Activated CD4-positive, alpha-beta memory T cell treated with anti-CD3 and anti-CD28 coated beads for 36 hours (primary cell): ENCODE data around the gene SCGB1C1. TPM values are rescaled to one million over a fixed set of nuclear protein-coding genes. Genes with fewer than 3 reads are reported as not detected.
"Not testable (repeated sequence)": the region's sequence is repeated elsewhere in the genome, so short reads cannot be mapped to it uniquely, and the experiment has no call there.

Experiments used
- CTCF ChIA-PET: fragments of 350-600 bp; sonication (Branson Sonifier 250); formaldehyde crosslinking; loops from one replicate; lab custom pipeline; 2021; ENCODE audit warnings: antibody characterized with exemption, inconsistent platforms; lab: Charles Lee
- POLR2A ChIA-PET: fragments of 350-600 bp; sonication (Branson Sonifier 250); formaldehyde crosslinking; loops from one replicate; lab custom pipeline; 2021; ENCODE audit warnings: antibody characterized with exemption; lab: Charles Lee
- DNase-seq: peaks from one replicate; pipeline ENCODE4 v3.0.0-alpha.2; 2020
- H3K27ac Mint-ChIP-seq: one replicate; pipeline ENCODE4 v1.8.0; 2021; ENCODE audit warnings: mixed read lengths
- H3K27me3 Mint-ChIP-seq: one replicate; pipeline ENCODE4 v1.8.0; 2021; ENCODE audit warnings: mixed read lengths
- H3K36me3 Mint-ChIP-seq: one replicate; pipeline ENCODE4 v1.8.0; 2021; ENCODE audit warnings: mixed read lengths
- H3K4me1 Mint-ChIP-seq: one replicate; pipeline ENCODE4 v1.8.0; 2021; ENCODE audit warnings: low read depth, mixed read lengths
- H3K4me3 Mint-ChIP-seq: one replicate; pipeline ENCODE4 v1.8.0; 2021; ENCODE audit warnings: mild to moderate bottlenecking, mixed read lengths
- H3K9me3 Mint-ChIP-seq: one replicate; pipeline ENCODE4 v1.8.0; 2021; ENCODE audit warnings: mixed read lengths
- intact Hi-C: fragments of 100-400 bp; cut with micrococcal nuclease; formaldehyde crosslinking; loops from one replicate; pipeline ENCODE4 v1.15.1; 2023
- total RNA-seq, 2 experiments: library from RNA; stranded (reverse); gene quantifications; one replicate each; pipeline ENCODE4 v1.2.3, GENCODE V29; 2021

SCGB1C1 gene
- total RNA-seq, 2 experiments from 2014 or later: not detected

DNA sequence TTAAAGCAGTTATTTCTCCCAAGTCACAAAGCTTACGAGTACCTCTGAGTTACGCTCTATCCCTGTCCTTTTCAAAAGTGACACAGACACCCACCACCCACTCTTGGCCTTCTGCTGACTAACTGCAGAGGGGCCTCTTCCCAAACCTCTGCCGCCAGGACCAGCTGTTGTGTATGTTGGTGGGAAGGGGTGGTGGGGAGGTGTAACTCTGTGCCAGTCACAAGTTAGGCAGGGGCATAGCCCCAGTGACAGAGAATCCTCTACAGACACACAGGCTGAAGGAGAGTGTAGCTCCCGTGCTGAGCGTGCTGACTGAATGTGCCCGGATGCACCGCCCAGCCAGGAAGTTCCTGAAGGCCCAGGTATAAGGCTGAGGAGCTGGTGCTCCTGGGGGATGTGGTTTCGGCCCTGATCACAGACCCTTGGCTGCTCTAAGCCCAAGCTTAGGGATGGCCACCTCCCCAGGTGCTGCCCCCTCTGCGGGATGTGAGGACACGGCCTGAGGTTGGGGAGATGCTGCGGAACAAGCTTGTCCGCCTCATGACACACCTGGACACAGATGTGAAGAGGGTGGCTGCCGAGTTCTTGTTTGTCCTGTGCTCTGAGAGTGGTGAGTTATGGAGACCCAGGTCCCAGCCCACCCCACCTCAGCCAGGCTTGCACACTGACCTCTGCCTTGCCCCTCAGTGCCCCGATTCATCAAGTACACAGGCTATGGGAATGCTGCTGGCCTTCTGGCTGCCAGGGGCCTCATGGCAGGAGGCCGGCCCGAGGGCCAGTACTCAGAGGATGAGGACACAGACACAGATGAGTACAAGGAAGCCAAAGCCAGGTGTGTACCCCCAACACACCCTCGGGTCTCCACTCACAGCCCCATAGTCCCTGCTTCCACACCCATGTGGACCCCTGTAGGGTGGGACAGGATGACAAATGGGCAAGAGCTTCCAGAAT is 19.5 kb downstream of the SCGB1C1 start:
- POLR2A ChIA-PET: interaction anchor here (1.7 kb wide), 1 partner anchor 24 kb away, joined by 5 read pairs; the partner anchor contains the start of gene PSMD13
- H3K27ac Mint-ChIP-seq: no peak overlapping the region
- DNase-seq: no peak
- CTCF ChIA-PET: interaction anchor here (0.6 to 1.9 kb wide), 2 partner anchors 39 to 67 kb away, joined by 3 to 5 read pairs; no protein-coding TSS in a partner anchor
- H3K4me1 Mint-ChIP-seq: peaks cover 21% of the 10 kb centered on the region
- H3K27me3 Mint-ChIP-seq: no peaks in the 10 kb centered on the region
- intact Hi-C loops: no loop called here
- peaks cover 46% of the 10 kb centered on the region for H3K36me3 Mint-ChIP-seq
- no peaks in the 10 kb centered on the region for H3K9me3 Mint-ChIP-seq
- no peak overlapping the region for H3K4me3 Mint-ChIP-seq

DNA sequence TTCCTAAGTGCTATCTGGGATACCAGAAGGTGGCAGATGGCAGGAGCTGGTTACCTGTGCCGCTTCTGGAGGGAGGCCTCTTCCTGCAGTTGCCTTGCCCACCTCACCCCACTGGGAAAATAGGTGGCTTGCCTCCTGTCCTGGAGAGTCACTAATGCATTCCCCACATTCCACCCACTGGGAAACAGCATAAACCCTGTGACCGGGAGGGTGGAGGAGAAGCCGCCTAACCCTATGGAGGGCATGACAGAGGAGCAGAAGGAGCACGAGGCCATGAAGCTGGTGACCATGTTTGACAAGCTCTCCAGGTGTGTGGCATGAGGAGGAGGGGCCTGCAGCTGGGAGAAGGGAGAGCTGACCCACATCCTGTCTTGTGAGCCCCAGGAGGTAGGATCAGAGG is 20.2 kb downstream of the SCGB1C1 start:
- intact Hi-C loops: no loop called here
- Mint-ChIP-seq H3K36me3 (peaks cover 39% of the 10 kb centered on the region), H3K27me3 (no peaks in the 10 kb centered on the region), H3K27ac (no peak overlapping the region), H3K4me3 (no peak overlapping the region), H3K4me1 (peaks cover 27% of the 10 kb centered on the region), H3K9me3 (no peaks in the 10 kb centered on the region)
- ChIA-PET POLR2A (no interaction called here), CTCF (interaction anchor here (1.9 kb wide), 1 partner anchor 39 kb away, joined by 5 read pairs; no protein-coding TSS in a partner anchor)
- DNase-seq: no peak

DNA sequence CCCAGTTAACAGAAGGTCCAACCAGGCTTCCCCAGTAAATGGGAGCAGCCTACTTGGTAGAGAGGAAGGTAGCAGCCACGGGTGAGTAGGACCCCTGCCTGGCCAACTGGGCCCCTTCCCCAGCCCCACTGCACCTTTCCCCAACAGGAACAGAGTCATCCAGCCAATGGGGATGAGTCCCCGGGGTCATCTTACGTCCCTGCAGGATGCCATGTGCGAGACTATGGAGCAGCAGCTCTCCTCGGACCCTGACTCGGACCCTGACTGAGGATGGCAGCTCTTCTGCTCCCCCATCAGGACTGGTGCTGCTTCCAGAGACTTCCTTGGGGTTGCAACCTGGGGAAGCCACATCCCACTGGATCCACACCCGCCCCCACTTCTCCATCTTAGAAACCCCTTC is 21.2 kb downstream of the SCGB1C1 start:
- CTCF ChIA-PET: no interaction called here

DNA sequence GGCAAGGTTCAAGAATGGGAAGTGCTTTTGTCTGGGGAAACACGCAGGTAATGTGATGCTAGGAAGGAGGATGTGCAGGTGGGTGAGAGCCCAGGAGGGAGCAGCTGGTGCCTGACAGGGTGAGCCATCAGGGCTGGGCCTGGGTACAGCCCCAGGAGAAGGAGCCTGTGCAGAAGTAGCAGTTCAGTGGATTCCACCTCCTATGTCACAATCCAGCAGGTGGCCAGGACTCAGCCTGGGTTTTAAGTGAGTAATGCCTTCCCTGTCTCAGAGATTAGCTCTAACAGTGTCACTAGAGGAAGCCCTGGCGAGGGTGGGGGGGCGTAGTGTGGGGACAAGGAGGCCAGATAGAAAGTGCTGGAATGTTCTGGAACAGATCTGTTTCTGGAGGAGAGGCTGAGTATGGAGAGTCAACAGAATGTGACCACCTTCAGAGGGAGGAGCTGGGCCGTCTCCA is 22.7 kb downstream of the SCGB1C1 start:
- intact Hi-C loops: no loop called here
- Mint-ChIP-seq H3K4me1 (peaks cover 15% of the 10 kb centered on the region), H3K9me3 (no peaks in the 10 kb centered on the region), H3K4me3 (no peak overlapping the region), H3K36me3 (peaks cover 29% of the 10 kb centered on the region), H3K27me3 (no peaks in the 10 kb centered on the region), H3K27ac (no peak overlapping the region)
- CTCF ChIA-PET: interaction anchor here (0.7 to 1.4 kb wide), 3 partner anchors 35 to 303 kb away, joined by 3 to 5 read pairs (median 4); no protein-coding TSS in a partner anchor
- DNase-seq: no peak
- POLR2A ChIA-PET: interaction anchor here (0.7 to 1.4 kb wide), 2 partner anchors 8 to 144 kb away, joined by 3 to 8 read pairs; partner anchors contain the start of genes BET1L and RIC8A

More for the DNA sequence above, 21.2 kb downstream of the SCGB1C1 start:
- POLR2A ChIA-PET: no interaction called here
- Mint-ChIP-seq H3K4me1 (peaks cover 27% of the 10 kb centered on the region), H3K27me3 (no peaks in the 10 kb centered on the region), H3K9me3 (no peaks in the 10 kb centered on the region), H3K4me3 (no peak overlapping the region), H3K27ac (no peak overlapping the region), H3K36me3 (peaks cover 38% of the 10 kb centered on the region)
- DNase-seq: no peak
- intact Hi-C loops: no loop called here

DNA sequence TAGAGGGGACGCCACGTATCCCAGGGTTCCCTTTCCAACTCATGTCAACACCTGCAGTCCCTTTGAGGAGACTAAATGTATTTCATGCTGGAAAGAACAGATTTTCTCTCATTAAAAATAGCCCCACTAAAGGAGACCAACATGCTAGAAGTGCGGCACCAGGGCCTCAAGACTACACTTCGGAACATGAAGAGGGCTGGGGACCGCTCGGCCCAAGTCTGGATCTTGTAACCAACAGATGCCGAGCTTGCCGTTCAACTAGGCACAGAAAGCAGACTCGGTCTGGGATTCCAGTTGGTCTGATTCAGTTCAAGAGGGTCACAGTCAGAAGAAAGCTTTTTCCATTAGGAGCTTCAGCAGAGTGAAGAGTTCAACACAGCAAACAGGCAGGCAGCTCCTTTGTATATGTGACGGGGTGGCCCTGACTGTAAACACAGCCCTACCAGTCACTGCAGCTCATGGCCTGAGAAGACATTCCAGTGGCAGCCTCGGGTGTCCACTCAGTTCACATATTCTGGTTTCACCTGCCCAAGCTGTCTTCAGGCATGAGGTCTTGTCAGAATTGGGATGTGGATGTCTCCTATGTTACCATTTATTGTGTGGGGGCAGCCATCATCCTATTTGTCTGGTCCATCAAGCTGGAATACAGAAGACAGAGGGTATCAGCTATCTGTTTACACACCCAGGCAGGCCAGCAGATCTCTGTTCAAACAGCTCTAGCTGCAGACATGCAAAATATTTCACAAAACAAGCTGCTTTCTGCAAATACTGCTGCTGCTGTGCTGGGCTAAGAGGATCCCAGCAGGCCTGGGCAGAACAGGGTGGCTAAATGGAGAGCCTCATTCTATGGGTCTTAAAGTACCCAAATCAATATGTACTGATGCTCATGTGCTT is 23.4 kb downstream of the SCGB1C1 start:
- H3K9me3 Mint-ChIP-seq: no peaks in the 10 kb centered on the region
- CTCF ChIA-PET: interaction anchor here (0.7 to 1.4 kb wide), 3 partner anchors 34 to 303 kb away, joined by 3 to 5 read pairs (median 4); no protein-coding TSS in a partner anchor
- H3K36me3 Mint-ChIP-seq: peaks cover 22% of the 10 kb centered on the region
- no peak overlapping the region for H3K4me3 Mint-ChIP-seq
- H3K27me3 Mint-ChIP-seq: no peaks in the 10 kb centered on the region
- POLR2A ChIA-PET: interaction anchor here (0.7 to 1.4 kb wide), 2 partner anchors 9 to 143 kb away, joined by 3 to 8 read pairs; partner anchors contain the start of genes BET1L and RIC8A
- no peak for DNase-seq
- H3K4me1 Mint-ChIP-seq: peaks cover 10% of the 10 kb centered on the region
- intact Hi-C loops: no loop called here
- H3K27ac Mint-ChIP-seq: no peak overlapping the region

DNA sequence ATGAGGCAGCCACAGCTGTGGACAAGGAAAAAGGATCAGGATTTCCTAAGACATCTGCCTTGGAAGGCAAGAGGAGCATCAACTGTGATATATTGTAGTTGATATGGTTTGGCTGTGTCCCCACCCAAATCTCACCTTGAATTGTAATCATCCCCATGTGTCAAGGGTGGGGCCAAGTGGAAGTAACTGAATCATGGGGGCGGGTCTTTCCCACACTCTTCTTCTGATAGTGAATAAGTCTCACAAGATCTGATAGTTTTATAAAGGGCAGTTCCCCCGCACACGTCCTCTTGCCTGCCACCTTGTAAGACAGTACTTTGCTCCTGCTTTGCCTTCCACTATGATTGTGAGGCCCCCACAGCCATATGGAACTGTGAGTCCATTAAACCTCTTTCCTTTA is 24.8 kb downstream of the SCGB1C1 start:
- peaks cover 7% of the 10 kb centered on the region for H3K4me1 Mint-ChIP-seq
- CTCF ChIA-PET: no interaction called here
- no peak for DNase-seq

DNA sequence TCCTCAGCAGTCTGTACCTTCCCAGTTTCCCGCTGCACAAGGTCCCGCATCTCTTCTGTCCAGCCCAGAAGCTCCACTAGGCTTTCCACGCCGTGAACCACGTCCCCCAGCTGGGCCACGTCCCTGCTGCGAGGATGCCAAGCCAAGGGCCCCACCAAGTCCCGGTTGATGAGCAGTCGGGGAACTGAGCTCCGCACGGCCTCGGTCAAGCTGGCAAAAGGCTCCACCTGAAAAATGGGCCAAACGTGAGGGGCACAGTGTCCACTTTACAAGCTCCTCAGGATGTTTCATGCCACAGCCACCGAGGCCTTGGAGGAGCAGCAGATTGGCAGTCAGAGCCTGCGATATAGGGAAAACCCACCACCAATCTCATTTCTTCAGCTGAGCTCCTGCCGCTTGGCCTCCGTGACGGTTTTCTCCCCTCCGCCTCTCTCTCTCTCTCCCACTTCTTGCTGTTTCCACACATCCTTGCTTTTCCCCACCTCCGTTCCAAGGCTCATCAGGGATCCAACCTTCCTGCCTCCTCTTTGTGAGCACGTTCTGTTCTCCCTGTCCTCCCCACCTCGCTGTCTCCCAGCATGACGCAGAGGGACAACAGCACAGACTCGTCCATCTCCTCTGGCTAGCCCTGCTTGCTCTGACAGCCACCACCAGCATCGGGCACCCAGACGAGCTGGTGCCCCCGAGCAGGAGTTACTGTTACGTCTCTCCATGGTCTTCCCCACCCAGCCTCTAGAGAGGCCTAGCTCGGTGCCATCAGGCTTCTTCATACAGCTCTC is 26.1 kb downstream of the SCGB1C1 start:
- ChIA-PET CTCF (no interaction called here), POLR2A (no interaction called here)
- intact Hi-C loops: no loop called here
- no peak overlapping the region for H3K4me3 Mint-ChIP-seq
- H3K4me1 Mint-ChIP-seq: peaks cover 7% of the 10 kb centered on the region
- H3K9me3 Mint-ChIP-seq: no peaks in the 10 kb centered on the region
- H3K27me3 Mint-ChIP-seq: no peaks in the 10 kb centered on the region
- no peak overlapping the region for H3K27ac Mint-ChIP-seq
- peaks cover 9% of the 10 kb centered on the region for H3K36me3 Mint-ChIP-seq
- peak; percentile 1 for DNase-seq

More for the DNA sequence above, 24.8 kb downstream of the SCGB1C1 start:
- POLR2A ChIA-PET: no interaction called here
- Mint-ChIP-seq H3K36me3 (peaks cover 13% of the 10 kb centered on the region), H3K9me3 (no peaks in the 10 kb centered on the region), H3K4me3 (no peak overlapping the region), H3K27me3 (no peaks in the 10 kb centered on the region), H3K27ac (peak overlapping the region; percentile 7)
- intact Hi-C loops: no loop called here

DNA sequence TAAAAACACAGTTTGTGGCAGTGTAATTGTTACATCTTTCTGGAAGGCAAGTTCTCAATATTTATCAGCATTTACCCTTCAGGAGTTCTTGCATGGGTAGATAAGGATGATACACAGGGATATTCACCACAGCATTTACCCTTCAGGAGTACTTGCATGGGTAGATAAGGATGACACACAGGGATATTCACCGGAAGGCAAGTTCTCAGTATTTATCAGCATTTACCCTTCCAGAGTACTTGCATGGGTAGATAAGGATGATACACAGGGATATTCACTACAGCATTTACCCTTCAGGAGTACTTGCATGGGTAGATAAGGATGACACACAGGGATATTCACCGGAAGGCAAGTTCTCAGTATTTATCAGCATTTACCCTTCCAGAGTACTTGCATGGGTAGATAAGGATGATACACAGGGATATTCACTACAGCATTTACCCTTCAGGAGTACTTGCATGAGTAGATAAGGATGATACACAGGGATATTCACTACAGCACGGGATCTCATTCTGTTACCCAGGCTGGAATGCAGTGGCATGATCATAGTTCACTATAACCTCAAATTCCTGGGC is 27.9 kb downstream of the SCGB1C1 start:
- POLR2A ChIA-PET, intact Hi-C loops, H3K27ac Mint-ChIP-seq, H3K4me3 Mint-ChIP-seq, H3K27me3 Mint-ChIP-seq, H3K36me3 Mint-ChIP-seq, H3K9me3 Mint-ChIP-seq: not testable (repeated sequence)
- CTCF ChIA-PET: interaction anchor here (0.6 kb wide), 1 partner anchor 358 kb away, joined by 4 read pairs; no protein-coding TSS in a partner anchor
- DNase-seq: peak; percentile 2
- H3K4me1 Mint-ChIP-seq: peaks cover 11% of the 10 kb centered on the region

DNA sequence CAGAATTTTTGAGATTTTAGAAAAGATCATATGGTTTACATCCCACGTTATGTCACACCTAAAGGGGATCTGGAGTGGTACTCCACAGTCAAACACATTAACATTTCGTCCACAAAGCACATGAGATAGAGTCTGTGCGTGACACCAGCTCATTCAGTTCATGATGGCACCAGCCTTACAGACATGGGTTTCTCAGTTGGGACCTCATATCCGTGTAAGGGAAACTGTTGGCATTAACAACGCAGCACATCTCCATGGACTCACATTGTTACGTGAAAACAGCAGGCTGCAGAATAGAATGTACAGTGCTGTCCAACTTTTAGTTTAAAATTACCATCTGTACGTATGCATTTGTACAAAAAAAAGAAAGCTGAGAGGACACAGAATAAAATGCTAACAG is 28.7 kb downstream of the SCGB1C1 start:
- peaks cover 15% of the 10 kb centered on the region for H3K4me1 Mint-ChIP-seq
- ChIA-PET CTCF (interaction anchor here (0.6 kb wide), 1 partner anchor 357 kb away, joined by 4 read pairs; no protein-coding TSS in a partner anchor), POLR2A (interaction anchor here (1.2 kb wide), 1 partner anchor 14 kb away, joined by 4 read pairs; the partner anchor contains the start of genes BET1L and RIC8A)
- intact Hi-C loops: no loop called here
- no peak overlapping the region for H3K4me3 Mint-ChIP-seq
- H3K9me3 Mint-ChIP-seq: no peaks in the 10 kb centered on the region
- H3K27me3 Mint-ChIP-seq: no peaks in the 10 kb centered on the region
- DNase-seq: no peak
- no peaks in the 10 kb centered on the region for H3K36me3 Mint-ChIP-seq
- no peak overlapping the region for H3K27ac Mint-ChIP-seq

DNA sequence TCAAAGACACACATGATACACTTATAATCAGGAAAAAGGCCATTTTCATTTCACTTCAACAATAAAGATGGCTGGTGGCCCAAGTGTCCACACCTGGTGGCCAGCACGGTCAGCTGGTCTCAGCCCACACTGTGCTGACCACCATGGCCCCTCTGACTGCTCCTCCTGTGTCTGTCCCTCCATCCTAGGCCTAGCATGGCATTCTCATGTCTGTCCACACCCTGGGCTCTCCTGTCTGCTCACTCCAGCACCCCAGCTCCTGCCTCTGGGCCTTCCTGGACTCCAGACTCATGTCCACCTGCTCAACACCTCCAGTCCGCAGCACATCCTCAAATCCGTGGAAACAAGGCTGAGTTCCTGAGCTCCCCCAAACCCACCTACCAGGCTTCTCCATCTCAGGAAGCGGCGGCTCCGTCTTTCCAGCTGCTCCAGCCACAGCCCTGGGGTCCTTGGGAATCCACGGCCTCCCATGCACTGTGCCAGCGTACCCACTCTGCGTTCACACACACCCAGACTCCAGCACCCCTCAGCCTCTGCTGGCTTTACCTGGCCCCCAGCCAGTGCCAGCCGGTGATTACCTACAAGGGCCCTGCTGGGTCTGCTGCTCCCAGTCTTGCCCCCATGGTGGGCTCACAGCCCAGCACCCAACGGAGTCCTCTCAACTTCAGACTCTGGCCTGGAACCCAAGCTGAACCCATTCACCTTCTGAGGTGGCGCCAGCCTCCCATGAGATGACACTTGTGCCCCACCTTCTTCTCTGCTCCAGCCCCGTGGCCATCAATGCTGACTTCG is 29.3 kb downstream of the SCGB1C1 start:
- intact Hi-C loops: no loop called here
- DNase-seq: peak; percentile 6
- POLR2A ChIA-PET: interaction anchor here (1.2 kb wide), 1 partner anchor 15 kb away, joined by 4 read pairs; the partner anchor contains the start of genes BET1L and RIC8A
- Mint-ChIP-seq H3K27ac (no peak overlapping the region), H3K27me3 (no peaks in the 10 kb centered on the region), H3K4me1 (peaks cover 15% of the 10 kb centered on the region), H3K4me3 (no peak overlapping the region), H3K36me3 (no peaks in the 10 kb centered on the region), H3K9me3 (no peaks in the 10 kb centered on the region)
- CTCF ChIA-PET: no interaction called here
